ENCODE data around the gene CBX8.

The CBX8 gene

GRCh38 chr17:79796763-79797491 is at the start of gene CBX8:
CBX8 (minus strand) TSS chr17:79797077; CDS start chr17:79796998, 79 bp downstream.
- peak; percentile 99 for DNase-seq

GRCh38 chr17:79845601-79845949 is 48.7 kb upstream of the CBX8 start:
- no peak for DNase-seq

DNA sequence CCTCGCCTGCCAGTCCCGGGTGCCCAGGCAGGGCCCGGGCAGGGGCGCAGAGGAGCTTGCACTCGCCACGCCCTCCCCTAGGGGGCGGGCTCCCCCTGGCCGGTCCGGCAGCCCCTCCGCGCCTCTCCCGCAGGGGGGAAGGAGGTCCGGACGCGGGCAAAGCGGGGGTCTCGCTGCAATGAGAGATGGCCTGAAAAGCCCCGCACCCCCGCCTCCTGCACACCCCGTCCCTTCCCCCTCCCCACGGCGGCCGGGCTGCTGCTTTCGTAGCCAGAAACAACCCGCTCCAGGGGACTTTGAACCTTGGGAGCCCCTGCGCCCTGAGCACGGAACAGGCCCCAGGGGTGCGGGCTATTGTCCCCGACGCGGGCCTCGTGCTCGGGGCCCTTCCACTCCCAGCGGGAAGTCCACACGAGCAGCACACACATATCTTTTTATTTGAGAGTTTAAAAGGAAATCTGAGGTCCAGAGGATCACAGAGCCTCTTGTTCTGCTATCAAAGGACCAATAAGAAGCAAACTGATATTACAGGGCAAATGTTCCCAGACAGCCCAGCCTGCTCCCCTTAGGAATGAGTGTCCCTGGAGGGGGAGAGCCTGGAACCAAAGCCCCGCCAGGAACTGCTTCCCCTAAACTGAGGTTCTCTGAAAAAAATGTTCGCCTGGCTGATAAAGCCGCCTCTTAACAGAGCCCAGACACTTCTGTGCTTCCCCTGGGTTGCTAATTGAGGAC is 48.2 kb upstream of the CBX8 start:
- DNase-seq = peak; percentile 63

DNA sequence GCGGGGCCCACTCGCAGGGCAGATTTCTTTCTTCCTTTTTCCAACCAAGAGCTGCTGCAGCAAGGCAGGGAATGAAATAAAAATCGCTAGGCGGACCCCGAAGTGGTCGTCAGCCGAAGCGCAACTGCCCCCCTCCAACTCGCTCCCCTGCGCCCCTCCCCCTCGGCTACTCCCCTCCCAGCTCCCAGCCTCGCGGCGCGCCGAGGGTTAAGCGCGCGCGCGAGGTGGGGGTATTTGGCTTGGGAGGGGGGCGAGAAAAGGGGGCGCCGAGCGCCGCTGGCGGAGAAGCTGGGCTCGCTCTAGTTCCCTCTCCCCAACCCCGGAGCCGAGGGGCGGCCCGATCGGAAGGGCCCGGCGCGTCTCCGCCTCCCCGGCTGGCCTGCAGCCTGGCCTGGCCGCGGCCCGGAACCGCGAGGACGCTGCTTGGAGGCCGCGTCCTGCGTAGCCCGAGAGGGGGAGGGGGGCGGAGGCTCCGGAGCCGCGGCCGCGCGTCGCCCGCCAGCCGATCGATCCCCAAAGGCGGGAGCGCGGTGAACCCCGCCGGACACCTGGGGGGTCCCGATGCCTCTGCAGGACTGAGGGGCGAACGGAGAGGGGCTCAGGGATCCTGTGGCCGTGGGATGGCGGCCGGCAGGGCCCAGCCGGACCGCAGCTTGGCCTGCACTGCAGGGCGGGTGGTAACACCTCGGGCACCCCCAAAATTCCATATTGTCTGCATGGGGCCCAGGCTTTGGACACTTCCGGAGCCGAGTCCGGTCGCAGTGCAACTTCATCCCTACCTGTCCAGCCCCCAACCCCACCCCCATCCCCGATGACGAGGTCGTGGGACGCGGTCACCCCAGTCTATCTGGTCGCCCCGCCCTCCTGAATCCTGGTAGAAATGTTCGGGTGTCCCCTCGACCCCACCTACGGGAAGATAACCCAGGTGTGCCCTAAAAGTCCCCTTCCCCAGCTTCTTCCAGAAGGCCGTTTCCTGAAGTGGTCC is 47.2 kb upstream of the CBX8 start:
- DNase-seq = peak; percentile 88

DNA sequence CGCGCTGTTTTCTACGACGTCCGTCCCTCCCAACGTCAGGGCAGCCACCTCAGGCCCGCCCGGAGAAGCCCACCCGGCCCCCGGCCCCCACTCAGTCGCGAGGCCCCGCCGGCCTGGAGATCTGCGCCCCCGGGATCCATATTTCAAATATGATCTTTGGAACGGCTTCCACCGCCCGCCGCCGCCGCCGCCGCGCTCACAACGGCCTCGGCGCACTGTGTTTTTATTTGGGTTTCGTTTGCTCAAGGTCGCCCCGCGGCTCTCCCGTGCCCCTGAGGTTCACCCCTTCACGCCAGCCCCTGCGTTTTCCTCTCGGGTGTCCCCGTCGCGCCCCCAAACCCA is 46.6 kb upstream of the CBX8 start:
- no peak for DNase-seq

GRCh38 chr17:79842656-79843473 is 46.0 kb upstream of the CBX8 start:
- peak; percentile 67 for DNase-seq

- no peak for DNase-seq
These were observed 45.3 kb upstream of the CBX8 start for GRCh38 chr17:79842136-79842655.

DNA sequence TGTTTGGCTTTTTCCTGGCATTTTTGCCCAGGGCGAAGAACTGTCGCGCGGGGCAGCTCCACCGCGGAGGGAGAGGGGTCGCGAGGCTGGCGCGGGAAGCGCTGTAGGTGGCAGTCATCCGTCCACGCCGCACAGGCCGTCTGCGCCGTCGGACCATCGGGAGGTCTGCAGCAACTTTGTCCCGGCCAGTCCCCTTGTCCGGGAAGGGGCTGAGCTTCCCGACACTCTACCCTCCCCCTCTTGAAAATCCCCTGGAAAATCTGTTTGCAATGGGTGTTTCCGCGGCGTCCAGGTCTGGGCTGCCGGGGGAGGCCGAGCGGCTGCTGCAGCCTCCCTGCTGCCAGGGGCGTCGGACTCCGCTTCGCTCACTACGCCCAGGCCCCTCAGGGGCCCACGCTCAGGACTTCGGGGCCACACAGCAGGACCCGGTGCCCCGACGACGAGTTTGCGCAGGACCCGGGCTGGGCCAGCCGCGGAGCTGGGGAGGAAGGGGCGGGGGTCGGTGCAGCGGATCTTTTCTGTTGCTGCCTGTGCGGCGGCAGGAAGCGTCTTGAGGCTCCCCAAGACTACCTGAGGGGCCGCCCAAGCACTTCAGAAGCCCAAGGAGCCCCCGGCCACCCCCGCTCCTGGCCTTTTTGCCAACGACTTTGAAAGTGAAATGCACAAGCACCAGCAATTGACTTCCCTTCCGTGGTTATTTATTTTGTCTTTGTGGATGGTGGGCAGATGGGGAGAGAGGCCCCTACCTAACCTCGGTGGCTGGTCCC is 44.7 kb upstream of the CBX8 start:
- no peak for DNase-seq

DNA sequence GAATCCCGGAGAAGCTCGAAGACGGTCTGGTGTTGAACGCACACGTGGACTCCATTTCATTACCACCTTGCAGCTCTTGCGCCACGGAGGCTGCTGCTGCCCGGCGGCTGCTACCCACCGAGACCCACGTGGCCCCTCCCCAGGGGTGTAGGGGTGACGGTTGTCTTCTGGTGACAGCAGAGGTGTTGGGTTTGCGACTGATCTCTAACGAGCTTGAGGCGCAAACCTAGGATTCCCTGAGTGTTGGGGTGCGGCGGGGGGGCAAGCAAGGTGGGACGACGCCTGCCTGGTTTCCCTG is 44.1 kb upstream of the CBX8 start:
- DNase-seq = no peak

DNA sequence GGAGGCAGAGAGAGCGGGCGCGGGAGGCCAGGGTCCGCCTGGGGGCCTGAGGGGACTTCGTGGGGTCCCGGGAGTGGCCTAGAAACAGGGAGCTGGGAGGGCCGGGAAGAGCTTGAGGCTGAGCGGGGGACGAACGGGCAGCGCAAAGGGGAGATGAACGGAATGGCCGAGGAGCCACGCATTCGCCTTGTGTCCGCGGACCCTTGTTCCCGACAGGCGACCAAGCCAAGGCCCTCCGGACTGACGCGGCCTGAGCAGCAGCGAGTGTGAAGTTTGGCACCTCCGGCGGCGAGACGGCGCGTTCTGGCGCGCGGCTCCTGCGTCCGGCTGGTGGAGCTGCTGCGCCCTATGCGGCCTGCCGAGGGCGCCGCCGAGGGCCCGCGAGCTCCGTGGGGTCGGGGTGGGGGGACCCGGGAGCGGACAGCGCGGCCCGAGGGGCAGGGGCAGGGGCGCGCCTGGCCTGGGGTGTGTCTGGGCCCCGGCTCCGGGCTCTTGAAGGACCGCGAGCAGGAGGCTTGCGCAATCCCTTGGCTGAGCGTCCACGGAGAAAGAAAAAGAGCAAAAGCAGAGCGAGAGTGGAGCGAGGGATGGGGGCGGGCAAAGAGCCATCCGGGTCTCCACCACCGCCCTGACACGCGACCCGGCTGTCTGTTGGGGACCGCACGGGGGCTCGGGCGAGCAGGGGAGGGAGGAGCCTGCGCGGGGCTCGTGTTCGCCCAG is 43.6 kb upstream of the CBX8 start:
- peak; percentile 75 for DNase-seq

DNA sequence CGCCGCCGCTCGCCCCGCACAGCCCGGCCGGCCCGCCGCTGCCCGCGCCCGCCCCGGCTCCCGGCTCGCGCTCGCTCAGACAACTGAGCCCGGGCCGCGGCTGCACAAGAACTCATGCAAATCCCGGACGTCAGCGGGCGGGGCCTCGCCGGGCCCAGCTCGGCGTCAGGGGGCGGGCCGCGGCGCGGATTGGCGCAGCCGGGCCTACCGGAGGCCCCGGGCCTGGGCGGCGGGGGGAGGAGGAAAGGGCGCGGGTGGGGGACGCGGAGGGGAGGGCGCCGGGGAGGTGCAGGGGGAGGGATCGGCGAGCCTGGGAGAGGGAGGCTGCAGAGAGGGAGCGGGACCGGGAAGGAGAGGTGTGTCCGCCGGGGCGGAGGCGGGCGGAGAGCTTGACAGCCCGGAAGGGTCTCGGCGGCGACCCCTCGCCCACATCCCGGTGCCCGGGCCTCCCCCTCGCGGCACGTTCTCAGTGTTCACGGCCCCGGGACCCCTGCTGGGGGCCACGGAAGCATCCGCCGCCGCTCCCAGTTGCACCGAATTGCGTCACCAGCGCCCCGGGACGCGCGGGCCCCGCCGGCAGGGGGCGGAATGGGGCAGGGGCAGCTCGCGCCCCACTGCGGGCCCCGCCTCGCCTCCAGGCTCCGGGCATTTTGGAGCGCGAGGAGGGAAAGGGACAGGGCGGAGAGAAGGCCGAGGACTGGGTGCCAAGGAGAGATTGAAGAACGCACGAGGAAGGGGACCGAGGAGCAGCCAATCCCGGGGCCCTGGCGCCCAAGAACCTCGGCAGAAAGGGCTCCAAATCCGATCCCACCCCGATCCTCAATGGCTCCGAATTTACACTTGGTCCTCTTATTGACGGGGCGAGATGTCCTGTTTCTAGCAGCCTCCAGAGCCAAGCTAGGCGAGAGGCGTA is 42.7 kb upstream of the CBX8 start, which contains the start of gene CBX4:
TSS of gene CBX4 (minus strand) at position 85 of the 913 bp plus-strand sequence. CDS start 189 bp downstream, outside the sequence.
- peak; percentile 80 for DNase-seq

GRCh38 chr17:79838522-79839274 is 41.8 kb upstream of the CBX8 start:
- peak; percentile 87 for DNase-seq

- no peak for DNase-seq
These were observed 41.1 kb upstream of the CBX8 start for GRCh38 chr17:79837888-79838521.

DNA sequence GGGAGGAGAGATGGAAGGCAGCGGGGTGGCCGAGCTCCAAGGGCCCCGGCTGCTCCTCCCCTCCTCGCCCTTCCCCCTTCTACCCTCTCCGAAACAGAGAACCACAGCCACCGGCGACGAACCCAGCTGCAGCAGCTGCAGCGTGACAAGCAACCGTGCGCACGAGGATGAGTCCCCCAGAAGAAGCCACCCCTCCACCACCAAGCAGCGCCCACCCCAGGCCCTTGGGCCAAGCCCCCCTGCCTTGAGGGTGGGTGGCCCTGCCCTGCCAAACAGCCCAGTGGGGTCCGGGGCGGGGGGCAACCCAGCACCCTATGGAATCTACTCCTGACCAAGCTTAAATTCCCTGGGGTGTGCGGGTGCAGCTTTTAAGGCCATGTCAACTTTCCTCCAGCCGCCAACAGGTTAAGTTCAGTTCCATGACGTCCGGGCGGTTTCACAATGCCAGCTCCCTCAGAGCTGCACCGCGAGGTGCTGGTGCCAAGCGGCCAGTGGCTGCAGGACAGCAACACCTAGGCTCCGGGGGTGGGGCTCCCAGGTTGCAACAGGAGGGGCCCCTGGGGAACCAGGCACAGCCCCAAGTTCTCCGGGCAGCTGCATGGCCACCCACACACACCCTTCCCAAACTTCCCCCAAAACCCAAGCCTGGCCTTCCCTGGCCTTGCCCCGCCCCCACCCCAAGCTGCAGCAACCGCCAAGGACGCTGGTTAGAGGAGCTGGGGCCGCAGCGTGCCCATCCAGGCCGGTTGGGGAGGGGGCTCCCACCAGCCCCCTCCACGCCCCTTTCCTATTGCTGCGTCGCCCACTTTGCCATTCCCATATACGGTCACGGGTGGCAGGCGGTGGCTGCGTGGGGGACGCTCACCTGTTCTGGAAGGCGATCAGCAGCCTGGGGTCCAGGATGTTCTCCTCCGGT is 40.4 kb upstream of the CBX8 start:
- DNase-seq = peak; percentile 64

DNA sequence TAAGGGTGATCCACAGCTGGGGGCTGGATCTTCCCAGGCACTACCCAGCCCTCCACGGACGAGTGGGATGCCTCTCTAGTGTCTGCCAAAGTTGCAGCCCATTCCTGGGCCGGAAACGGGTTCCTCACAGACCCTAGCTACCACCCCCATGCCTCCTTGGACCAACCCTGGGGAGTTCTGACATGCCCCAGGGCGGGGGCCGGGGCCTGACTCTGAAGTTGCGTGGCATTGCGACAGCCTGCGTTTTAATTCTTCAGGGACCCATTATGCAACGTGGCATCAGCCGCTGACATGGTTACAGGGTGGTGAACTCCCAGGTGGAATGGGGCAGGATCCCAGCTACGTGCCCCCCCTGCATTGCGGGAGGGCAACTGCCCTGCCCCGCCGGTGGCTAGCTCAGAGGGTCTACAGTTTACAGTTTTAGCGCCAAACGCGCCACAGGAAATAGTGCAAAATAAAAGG is 39.7 kb upstream of the CBX8 start:
- no peak for DNase-seq

DNA sequence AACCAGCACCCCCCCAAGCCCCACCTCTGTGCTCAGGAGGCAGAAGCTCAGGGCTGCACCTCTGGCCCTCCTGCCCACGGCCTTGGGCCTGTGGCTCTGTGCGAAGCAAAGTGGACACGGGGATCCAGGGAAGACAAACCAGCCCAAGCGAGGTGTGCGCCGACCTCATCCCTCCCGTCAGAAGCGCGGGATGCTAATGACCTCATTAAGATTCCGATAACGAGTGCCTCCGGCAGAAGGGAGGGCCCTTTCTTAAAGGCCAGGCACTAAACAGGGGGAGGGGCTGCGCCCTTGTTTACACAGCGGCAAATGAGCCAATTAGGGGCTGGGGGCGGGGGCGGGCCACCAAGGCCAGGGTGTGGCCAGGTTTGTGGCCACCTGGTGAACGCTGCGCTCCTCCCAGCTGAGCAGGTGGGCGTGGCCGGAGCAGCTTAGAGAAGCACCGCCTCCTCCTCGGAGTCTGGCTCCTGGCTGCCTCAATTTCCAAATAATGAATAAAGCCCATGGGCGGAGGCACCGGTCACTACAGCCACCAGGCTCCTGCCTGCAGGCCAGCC is 39.2 kb upstream of the CBX8 start:
- peak; percentile 60 for DNase-seq

GRCh38 chr17:79835470-79835899 is 38.6 kb upstream of the CBX8 start:
- no peak for DNase-seq
